Measurements from ENCODE around the gene CSAD.

Gene CSAD

DNA sequence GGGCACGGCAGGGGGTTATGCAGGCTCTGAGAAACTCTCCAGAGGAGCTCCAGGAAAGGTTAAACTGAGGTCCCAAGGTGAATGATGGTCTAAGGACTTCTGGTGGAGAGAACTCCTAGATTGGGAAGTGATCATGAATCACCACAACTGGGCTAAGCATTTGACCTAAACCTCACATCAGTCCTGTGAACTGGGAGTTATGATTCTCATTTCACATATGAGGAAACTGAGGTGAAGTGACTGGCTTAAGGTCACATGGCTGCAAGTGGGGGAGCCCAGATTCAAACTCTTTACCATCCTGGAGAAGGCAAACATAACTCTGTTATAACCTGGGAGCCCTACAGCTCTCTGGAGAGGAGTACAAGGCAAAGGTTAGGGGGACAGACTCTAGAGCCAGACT is 47.1 kb upstream of the CSAD start:
- H2AFZ ChIP-seq (ENCODE audit: low read depth, low read length) = no peak overlapping the region
- no peaks in the 10 kb centered on the region for H4K20me1 ChIP-seq (ENCODE audit: insufficient read depth, low read length)
- H3K79me2 ChIP-seq (ENCODE audit: low read length) = no peaks in the 10 kb centered on the region
- TF ChIP-seq EZH2phosphoT487 (IDR thresholded peaks at IDR 0.05; ENCODE audit: low read depth) (no peak), CTCF (IDR thresholded peaks at IDR 0.05; ENCODE audit: low read depth, low read length) (no peak)
- no peaks in the 10 kb centered on the region for H3K27me3 ChIP-seq (ENCODE audit: low read depth, low read length)
- H3K9ac ChIP-seq (ENCODE audit: low read length) = no peak overlapping the region
- no peak overlapping the region for H3K27ac ChIP-seq (ENCODE audit: low read length)
- H3K4me3 ChIP-seq (ENCODE audit: low read length) = no peak overlapping the region
- peaks cover 11% of the 10 kb centered on the region for H3K4me1 ChIP-seq (ENCODE audit: low read length)
- no peak overlapping the region for H3K4me2 ChIP-seq (ENCODE audit: low read length)
- no peaks in the 10 kb centered on the region for H3K36me3 ChIP-seq (replicated peaks; ENCODE audit: low read depth, low read length)
- no peaks in the 10 kb centered on the region for H3K9me3 ChIP-seq (ENCODE audit: insufficient read depth, low read length)

GRCh38 chr12:53227341-53227740 is 46.6 kb upstream of the CSAD start:
- Histone ChIP-seq H3K9me3 (ENCODE audit: insufficient read depth, low read length) (no peaks in the 10 kb centered on the region), H3K4me2 (ENCODE audit: low read length) (no peak overlapping the region), H3K4me1 (ENCODE audit: low read length) (peaks cover 8% of the 10 kb centered on the region), H3K4me3 (ENCODE audit: low read length) (no peak overlapping the region), H4K20me1 (ENCODE audit: insufficient read depth, low read length) (no peaks in the 10 kb centered on the region), H3K36me3 (replicated peaks; ENCODE audit: low read depth, low read length) (no peaks in the 10 kb centered on the region), H3K9ac (ENCODE audit: low read length) (no peak overlapping the region), H3K27ac (ENCODE audit: low read length) (no peak overlapping the region), H2AFZ (ENCODE audit: low read depth, low read length) (no peak overlapping the region), H3K79me2 (ENCODE audit: low read length) (no peaks in the 10 kb centered on the region), H3K27me3 (ENCODE audit: low read depth, low read length) (no peaks in the 10 kb centered on the region)
- no peak for TF ChIP-seq EZH2phosphoT487 (IDR thresholded peaks at IDR 0.05; ENCODE audit: low read depth)
- no peak for TF ChIP-seq CTCF (IDR thresholded peaks at IDR 0.05; ENCODE audit: low read depth, low read length)

DNA sequence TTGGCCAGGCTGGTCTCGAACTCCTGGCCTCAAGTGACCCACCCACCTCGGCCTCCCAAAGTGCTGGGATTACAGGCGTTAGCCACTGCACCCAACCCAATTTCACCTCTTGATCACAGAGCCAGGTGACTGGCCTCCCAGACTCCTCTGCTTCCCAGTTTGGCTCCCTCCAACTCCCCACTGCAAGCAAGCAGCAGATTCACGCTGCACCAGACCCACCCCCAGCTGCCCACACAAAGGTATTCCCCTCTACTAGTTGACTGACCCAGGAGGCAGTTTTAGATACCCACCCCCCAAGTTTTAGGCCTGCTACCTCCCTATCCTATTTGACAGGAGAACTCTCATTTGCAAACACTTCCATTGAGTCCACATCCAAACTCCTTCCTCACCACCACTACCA is 46.1 kb upstream of the CSAD start:
- Histone ChIP-seq H3K27me3 (ENCODE audit: low read depth, low read length) (no peaks in the 10 kb centered on the region), H3K27ac (ENCODE audit: low read length) (no peak overlapping the region), H3K9me3 (ENCODE audit: insufficient read depth, low read length) (no peaks in the 10 kb centered on the region), H3K9ac (ENCODE audit: low read length) (no peak overlapping the region), H3K4me1 (ENCODE audit: low read length) (peaks cover 13% of the 10 kb centered on the region), H3K79me2 (ENCODE audit: low read length) (no peaks in the 10 kb centered on the region), H3K4me2 (ENCODE audit: low read length) (no peak overlapping the region), H3K4me3 (ENCODE audit: low read length) (no peak overlapping the region), H3K36me3 (replicated peaks; ENCODE audit: low read depth, low read length) (no peaks in the 10 kb centered on the region), H4K20me1 (ENCODE audit: insufficient read depth, low read length) (no peaks in the 10 kb centered on the region), H2AFZ (ENCODE audit: low read depth, low read length) (no peak overlapping the region)
- TF ChIP-seq CTCF (IDR thresholded peaks at IDR 0.05; ENCODE audit: low read depth, low read length) (no peak), EZH2phosphoT487 (IDR thresholded peaks at IDR 0.05; ENCODE audit: low read depth) (no peak)

DNA sequence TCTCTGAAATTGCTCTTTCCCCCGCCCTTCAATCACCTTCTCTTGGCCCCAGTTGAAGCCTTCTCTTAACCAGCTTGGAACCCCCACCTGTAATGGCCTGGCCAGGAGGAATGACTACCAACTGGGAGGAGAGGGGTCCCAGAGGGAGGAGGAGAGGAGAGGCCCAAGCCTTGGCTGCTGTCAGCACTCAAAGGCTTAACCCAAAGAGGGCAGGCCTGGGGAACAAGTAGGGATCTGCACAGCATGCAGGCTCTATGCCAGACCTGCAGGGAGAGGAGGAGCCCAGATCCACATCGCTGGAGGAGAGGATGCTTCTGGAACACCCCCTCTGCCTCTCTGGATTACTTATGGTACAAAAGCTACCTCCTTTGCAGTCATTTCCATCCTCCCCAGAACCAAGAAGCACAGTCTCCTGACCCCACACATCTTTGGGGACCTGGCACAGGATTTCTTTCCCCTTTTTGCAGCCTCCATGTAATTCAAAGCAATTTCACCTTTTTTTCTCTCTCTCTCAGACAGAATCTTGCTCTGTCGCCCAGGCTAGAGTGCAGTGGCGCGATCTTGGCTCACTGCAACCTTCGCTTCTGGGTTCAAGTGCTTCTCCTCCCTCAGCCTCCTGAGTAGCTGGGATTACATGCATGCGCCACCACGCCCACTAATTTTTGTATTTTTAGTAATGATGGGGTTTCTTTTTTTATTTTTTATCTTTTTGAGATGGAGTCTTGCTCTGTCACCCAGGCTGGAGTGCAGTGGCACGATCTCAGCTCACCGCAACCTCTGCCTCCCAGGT is 45.1 kb upstream of the CSAD start:
- Histone ChIP-seq H3K27ac (ENCODE audit: low read length) (no peak overlapping the region), H2AFZ (ENCODE audit: low read depth, low read length) (no peak overlapping the region), H3K4me2 (ENCODE audit: low read length) (no peak overlapping the region), H4K20me1 (ENCODE audit: insufficient read depth, low read length) (no peaks in the 10 kb centered on the region), H3K9ac (ENCODE audit: low read length) (no peak overlapping the region), H3K9me3 (ENCODE audit: insufficient read depth, low read length) (no peaks in the 10 kb centered on the region), H3K4me1 (ENCODE audit: low read length) (peaks cover 6% of the 10 kb centered on the region), H3K4me3 (ENCODE audit: low read length) (no peak overlapping the region), H3K79me2 (ENCODE audit: low read length) (no peaks in the 10 kb centered on the region), H3K27me3 (ENCODE audit: low read depth, low read length) (no peaks in the 10 kb centered on the region), H3K36me3 (replicated peaks; ENCODE audit: low read depth, low read length) (no peaks in the 10 kb centered on the region)
- TF ChIP-seq CTCF (IDR thresholded peaks at IDR 0.05; ENCODE audit: low read depth, low read length) = no peak

Measured in OCI-LY3 (cell line).